Measurements from ENCODE around the gene TET1.

The TET1 gene

DNA sequence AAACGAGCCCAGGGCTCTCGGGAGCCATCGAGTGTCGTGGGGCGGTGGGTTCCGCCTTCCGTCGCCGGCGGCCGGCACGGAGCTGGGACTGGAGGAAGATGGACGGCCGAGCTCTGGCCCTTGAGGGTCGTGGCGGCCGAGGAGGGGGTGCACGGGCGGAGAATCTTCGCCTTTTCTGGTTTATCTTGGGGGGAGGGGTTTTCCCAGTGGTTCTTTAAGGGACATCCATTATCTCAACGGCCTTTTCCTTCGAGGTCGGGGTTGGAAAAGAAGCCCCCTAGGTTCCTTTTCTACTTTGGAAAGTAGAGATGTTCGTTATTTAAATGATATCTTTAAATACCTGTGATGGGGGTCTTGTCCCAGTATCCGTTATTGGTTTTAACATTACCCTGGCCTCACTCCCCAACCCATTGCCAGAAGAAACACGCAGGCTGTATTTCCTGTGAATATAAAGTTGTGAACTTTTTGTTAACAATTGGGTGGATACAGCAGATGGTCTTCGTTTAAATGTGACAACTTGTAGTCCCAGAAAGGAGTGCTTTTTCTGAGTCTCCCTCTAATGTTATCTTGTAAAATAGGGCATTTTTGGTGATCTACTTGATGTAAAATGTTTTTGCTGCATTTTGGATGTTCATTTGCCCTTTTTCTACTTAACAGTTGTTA, 161.7 kb downstream of the TET1 start:
- Histone ChIP-seq H3K36me3 (ENCODE audit: insufficient read depth) (peaks cover 3% of the 10 kb centered on the region; the same call in 1 of the 2 replicates), H3K4me1 (ENCODE audit: low read depth, poor library complexity, severe bottlenecking) (peaks cover 8% of the 10 kb centered on the region), H3K9ac (peak overlapping the region; percentile 94), H4K20me1 (ENCODE audit: insufficient read depth) (no peaks in the 10 kb centered on the region), H3K27ac (peak overlapping the region; percentile 81), H3K27me3 (ENCODE audit: insufficient read depth, low read depth) (no peaks in the 10 kb centered on the region), H3K4me2 (peak overlapping the region; percentile 55), H2AFZ (ENCODE audit: low read depth) (peak overlapping the region; percentile 77), H3K79me2 (ENCODE audit: insufficient read depth, low read depth) (peaks cover 18% of the 10 kb centered on the region), H3K4me3 (IDR thresholded peaks at IDR 0.05; ENCODE audit: insufficient read depth, low read depth, low read length) (peak overlapping the region; percentile 39)
- TF ChIP-seq, protein P1, sequence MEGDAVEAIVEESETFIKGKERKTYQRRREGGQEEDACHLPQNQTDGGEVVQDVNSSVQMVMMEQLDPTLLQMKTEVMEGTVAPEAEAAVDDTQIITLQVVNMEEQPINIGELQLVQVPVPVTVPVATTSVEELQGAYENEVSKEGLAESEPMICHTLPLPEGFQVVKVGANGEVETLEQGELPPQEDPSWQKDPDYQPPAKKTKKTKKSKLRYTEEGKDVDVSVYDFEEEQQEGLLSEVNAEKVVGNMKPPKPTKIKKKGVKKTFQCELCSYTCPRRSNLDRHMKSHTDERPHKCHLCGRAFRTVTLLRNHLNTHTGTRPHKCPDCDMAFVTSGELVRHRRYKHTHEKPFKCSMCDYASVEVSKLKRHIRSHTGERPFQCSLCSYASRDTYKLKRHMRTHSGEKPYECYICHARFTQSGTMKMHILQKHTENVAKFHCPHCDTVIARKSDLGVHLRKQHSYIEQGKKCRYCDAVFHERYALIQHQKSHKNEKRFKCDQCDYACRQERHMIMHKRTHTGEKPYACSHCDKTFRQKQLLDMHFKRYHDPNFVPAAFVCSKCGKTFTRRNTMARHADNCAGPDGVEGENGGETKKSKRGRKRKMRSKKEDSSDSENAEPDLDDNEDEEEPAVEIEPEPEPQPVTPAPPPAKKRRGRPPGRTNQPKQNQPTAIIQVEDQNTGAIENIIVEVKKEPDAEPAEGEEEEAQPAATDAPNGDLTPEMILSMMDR (conservative IDR thresholded peaks at IDR 0.05; ENCODE audit: low read depth, low read length): no peak

DNA sequence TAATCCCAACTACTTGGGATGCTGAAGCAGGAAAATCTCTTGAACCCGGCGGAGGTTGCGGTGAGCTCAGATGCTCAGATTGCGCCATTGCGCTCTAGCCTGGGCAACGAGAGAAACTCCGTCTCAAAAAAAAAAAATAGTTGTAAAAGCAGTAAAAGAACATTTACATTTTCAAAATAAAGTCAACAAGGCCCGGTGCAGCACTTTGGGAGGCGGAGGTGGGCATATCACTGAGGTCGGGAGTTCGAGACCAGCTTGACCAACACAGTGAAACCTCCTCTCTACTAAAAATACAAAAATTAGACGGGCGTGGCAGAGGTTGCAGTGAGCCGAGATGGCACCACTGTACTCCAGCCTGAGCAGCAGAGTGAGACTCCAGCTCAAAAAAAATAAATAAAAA, 164.9 kb downstream of the TET1 start:
- Histone ChIP-seq H3K4me2 (no peak overlapping the region), H3K4me3 (IDR thresholded peaks at IDR 0.05; ENCODE audit: insufficient read depth, low read depth, low read length) (no peak overlapping the region), H3K27ac (no peak overlapping the region), H3K36me3 (ENCODE audit: insufficient read depth) (peaks cover 8% of the 10 kb centered on the region; the same call in 1 of the 2 replicates), H3K4me1 (ENCODE audit: low read depth, poor library complexity, severe bottlenecking) (peaks cover 8% of the 10 kb centered on the region), H3K9ac (no peak overlapping the region), H3K79me2 (ENCODE audit: insufficient read depth, low read depth) (peaks cover 28% of the 10 kb centered on the region), H2AFZ (ENCODE audit: low read depth) (no peak overlapping the region), H4K20me1 (ENCODE audit: insufficient read depth) (no peaks in the 10 kb centered on the region), H3K27me3 (ENCODE audit: insufficient read depth, low read depth) (no peaks in the 10 kb centered on the region)
- TF ChIP-seq, protein P1 (conservative IDR thresholded peaks at IDR 0.05; ENCODE audit: low read depth, low read length): no peak

GRCh38 chr10:68727146-68727545, 167.0 kb downstream of the TET1 start:
- Histone ChIP-seq H3K27me3 (ENCODE audit: insufficient read depth, low read depth) (no peaks in the 10 kb centered on the region), H3K36me3 (ENCODE audit: insufficient read depth) (peaks cover 8% of the 10 kb centered on the region; the same call in 1 of the 2 replicates), H3K27ac (no peak overlapping the region), H3K4me1 (ENCODE audit: low read depth, poor library complexity, severe bottlenecking) (peaks cover 8% of the 10 kb centered on the region), H3K4me3 (IDR thresholded peaks at IDR 0.05; ENCODE audit: insufficient read depth, low read depth, low read length) (no peak overlapping the region), H2AFZ (ENCODE audit: low read depth) (no peak overlapping the region), H3K79me2 (ENCODE audit: insufficient read depth, low read depth) (peaks cover 17% of the 10 kb centered on the region; the same call in 1 of the 2 replicates), H4K20me1 (ENCODE audit: insufficient read depth) (no peaks in the 10 kb centered on the region), H3K9ac (no peak overlapping the region), H3K4me2 (no peak overlapping the region)
- TF ChIP-seq, protein P1 (conservative IDR thresholded peaks at IDR 0.05; ENCODE audit: low read depth, low read length): no peak

DNA sequence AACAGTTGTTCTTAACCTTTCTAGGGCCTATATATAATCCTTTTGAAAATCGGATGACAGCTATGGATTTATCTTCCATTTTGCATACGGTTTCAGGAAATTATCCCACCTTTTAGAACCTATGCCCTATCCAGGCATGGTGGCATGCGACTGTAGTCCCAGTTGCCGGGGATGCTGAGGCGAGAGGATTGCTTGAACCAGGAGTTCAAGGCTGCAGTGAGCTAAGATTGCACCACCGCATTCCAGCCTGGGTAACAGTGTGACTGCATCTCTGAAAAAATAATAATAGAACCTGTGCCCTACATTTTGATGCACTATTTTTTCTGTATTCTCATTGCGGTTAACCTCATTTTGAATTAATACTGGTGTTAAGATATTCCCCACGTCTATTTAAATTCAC, 172.5 kb downstream of the TET1 start:
- H3K4me1 ChIP-seq (ENCODE audit: low read depth, poor library complexity, severe bottlenecking): peaks cover 8% of the 10 kb centered on the region
- no peak overlapping the region for H3K4me3 ChIP-seq (IDR thresholded peaks at IDR 0.05; ENCODE audit: insufficient read depth, low read depth, low read length)
- no peaks in the 10 kb centered on the region for H4K20me1 ChIP-seq (ENCODE audit: insufficient read depth)
- H2AFZ ChIP-seq (ENCODE audit: low read depth): no peak overlapping the region
- peaks cover 7% of the 10 kb centered on the region; the same call in 1 of the 2 replicates for H3K36me3 ChIP-seq (ENCODE audit: insufficient read depth)
- no peak overlapping the region for H3K9ac ChIP-seq
- H3K4me2 ChIP-seq: no peak overlapping the region
- TF ChIP-seq, protein P1 (conservative IDR thresholded peaks at IDR 0.05; ENCODE audit: low read depth, low read length): no peak
- peaks cover 16% of the 10 kb centered on the region; the same call in 1 of the 2 replicates for H3K79me2 ChIP-seq (ENCODE audit: insufficient read depth, low read depth)
- no peak overlapping the region for H3K27ac ChIP-seq
- H3K27me3 ChIP-seq (ENCODE audit: insufficient read depth, low read depth): no peaks in the 10 kb centered on the region

Measured in KMS-11 (cell line).